AG04450 (cell line): Measurements from ENCODE around the gene LONP2. TPM values are rescaled to one million over a fixed set of nuclear protein-coding genes. Genes with fewer than 3 reads are reported as not detected.
"Not testable (repeated sequence)": the region's sequence is repeated elsewhere in the genome, so short reads cannot be mapped to it uniquely, and the experiment has no call there.

Experiments
- CTCF ChIA-PET: fragments of 300-600, 350-600 bp; formaldehyde crosslinking; extraction: SDS; loops from one replicate; lab custom pipeline; 2022; ENCODE audit warnings: antibody characterized with exemption, inconsistent platforms; lab: Charles Lee
- POLR2A ChIA-PET: fragments of 350-600 bp; formaldehyde crosslinking; extraction: SDS; loops from one replicate; lab custom pipeline; 2021; ENCODE audit warnings: antibody characterized with exemption, inconsistent platforms; lab: Yijun Ruan, JAX
- DNase-seq: peaks from one replicate; pipeline ENCODE4 v3.0.0-alpha.2; 2011; ENCODE audit warnings: low read depth, low spot score
- H3K27ac ChIP-seq: one replicate; pipeline ENCODE4 v1.5.1; 2012; ENCODE audit warnings: low read depth, low read length, control low read depth
- H3K27me3 ChIP-seq: one replicate; pipeline ENCODE4 v1.6.0; 2012; ENCODE audit warnings: low read length; ENCODE audit not compliant: control insufficient read depth, insufficient read depth
- H3K4me3 ChIP-seq: 2 replicates; pipeline ENCODE4 v1.5.1; 2011; ENCODE audit warnings: mild to moderate bottlenecking, low read depth, low read length, control low read depth
- H3K9me3 ChIP-seq: 2 replicates; pipeline ENCODE4 v1.5.1; 2012; ENCODE audit warnings: low read length; ENCODE audit not compliant: control insufficient read depth, insufficient read depth
- CTCF ChIP-seq: IDR thresholded peaks from 2 replicates; pipeline ENCODE4 v1.5.1; 2011; ENCODE audit warnings: low read depth, low read length, control low read depth, inconsistent platforms
- polyA plus RNA-seq: library from polyadenylated mRNA; depleted of rRNA; stranded (reverse); fragments of >200 nt; gene quantifications from 2 replicates; pipeline ENCODE4 v1.2.3, GENCODE V29; 2011

Gene LONP2
- polyA plus RNA-seq, 1 experiment: 63.7 TPM

GRCh38 chr16:48308535-48308934 is 64.4 kb downstream of the LONP2 start:
- no peak for TF ChIP-seq CTCF
- Histone ChIP-seq H3K27ac (no peak overlapping the region), H3K9me3 (peaks cover 17% of the 10 kb centered on the region), H3K27me3 (no peaks in the 10 kb centered on the region), H3K4me3 (no peak overlapping the region)
- DNase-seq: no peak
- CTCF ChIA-PET: no interaction called here
- POLR2A ChIA-PET: interaction anchor here (0.7 kb wide), 1 partner anchor 13 kb away, joined by 6 read pairs; no protein-coding TSS in a partner anchor

GRCh38 chr16:48310908-48311641 is 67.0 kb downstream of the LONP2 start:
- ChIA-PET POLR2A (no interaction called here), CTCF (interaction anchor here (0.8 to 1.4 kb wide), 4 partner anchors 9 to 311 kb away, joined by 3 to 4 read pairs (median 4); no protein-coding TSS in a partner anchor)
- no peaks in the 10 kb centered on the region for H3K27me3 ChIP-seq

GRCh38 chr16:48313905-48314304 is 69.8 kb downstream of the LONP2 start:
- H3K9me3 ChIP-seq: peaks cover 14% of the 10 kb centered on the region
- CTCF ChIA-PET: interaction anchor here (0.7 to 1.7 kb wide), 2 partner anchors 51 to 317 kb away, joined by 4 to 9 read pairs; no protein-coding TSS in a partner anchor
- H3K27me3 ChIP-seq, H3K4me3 ChIP-seq, DNase-seq, H3K27ac ChIP-seq: not testable (repeated sequence)
- POLR2A ChIA-PET: interaction anchor here (0.7 kb wide), 1 partner anchor 14 kb away, joined by 5 read pairs; no protein-coding TSS in a partner anchor

More at GRCh38 chr16:48310908-48311641, 67.0 kb downstream of the LONP2 start:
- Histone ChIP-seq H3K4me3 (no peak overlapping the region), H3K9me3 (peaks cover 17% of the 10 kb centered on the region), H3K27ac (no peak overlapping the region)
- no peak for TF ChIP-seq CTCF
- no peak for DNase-seq

GRCh38 chr16:48317026-48317425 is 72.9 kb downstream of the LONP2 start:
- DNase-seq: no peak
- Histone ChIP-seq H3K27me3 (no peaks in the 10 kb centered on the region), H3K4me3 (no peak overlapping the region), H3K9me3 (peaks cover 3% of the 10 kb centered on the region; the same call in 1 of the 2 replicates), H3K27ac (no peak overlapping the region)
- ChIA-PET POLR2A (no interaction called here), CTCF (interaction anchor here (0.5 to 1.3 kb wide), 2 partner anchors 306 to 313 kb away, joined by 3 to 10 read pairs; no protein-coding TSS in a partner anchor)
- no peak for TF ChIP-seq CTCF

GRCh38 chr16:48317614-48318315 is 73.7 kb downstream of the LONP2 start:
- Histone ChIP-seq H3K27me3 (no peaks in the 10 kb centered on the region), H3K27ac (no peak overlapping the region), H3K4me3 (no peak overlapping the region), H3K9me3 (no peaks in the 10 kb centered on the region)
- POLR2A ChIA-PET: no interaction called here
- TF ChIP-seq CTCF: 0 out of 2 replicates have a peak, but pooled peaks have one; percentile 3
- CTCF ChIA-PET: interaction anchor here (0.5 to 1.6 kb wide), 3 partner anchors 228 to 312 kb away, joined by 3 to 10 read pairs (median 3); no protein-coding TSS in a partner anchor
- no peak for DNase-seq
